ENCODE data around the gene KSR2.

GRCh38 chr12:117450209-117450608 is 518.6 kb downstream of the KSR2 start:
- TF ChIP-seq CTCF (conservative IDR thresholded peaks at IDR 0.05; ENCODE audit: low read length) (no peak), EZH2phosphoT487 (IDR thresholded peaks at IDR 0.05; ENCODE audit: borderline replicate concordance, low read depth, low read length) (no peak)

All from OCI-LY7 (cell line).